Measurements from ENCODE around the gene EBLN2.

EBLN2 gene

GRCh38 chr3:73066243-73066642 lies 4.8 kb downstream of the EBLN2 start:
- FAIRE-seq = peak; percentile 88

GRCh38 chr3:73068419-73068818 lies 7.0 kb downstream of the EBLN2 start:
- FAIRE-seq = no peak

GRCh38 chr3:73069187-73069586 lies 7.7 kb downstream of the EBLN2 start:
- no peak for FAIRE-seq

- FAIRE-seq = no peak
These were observed 8.5 kb downstream of the EBLN2 start for GRCh38 chr3:73069775-73070444.

- FAIRE-seq = no peak
These were observed 9.5 kb downstream of the EBLN2 start for GRCh38 chr3:73070675-73071575.

- no peak for FAIRE-seq
These were observed 10.5 kb downstream of the EBLN2 start for GRCh38 chr3:73071952-73072351.

- FAIRE-seq = no peak
These were observed 11.2 kb downstream of the EBLN2 start for GRCh38 chr3:73072634-73073033.

GRCh38 chr3:73073091-73073707 lies 11.7 kb downstream of the EBLN2 start:
- FAIRE-seq = no peak

- FAIRE-seq = no peak
These were observed 13.3 kb downstream of the EBLN2 start for GRCh38 chr3:73074781-73075180.

DNA sequence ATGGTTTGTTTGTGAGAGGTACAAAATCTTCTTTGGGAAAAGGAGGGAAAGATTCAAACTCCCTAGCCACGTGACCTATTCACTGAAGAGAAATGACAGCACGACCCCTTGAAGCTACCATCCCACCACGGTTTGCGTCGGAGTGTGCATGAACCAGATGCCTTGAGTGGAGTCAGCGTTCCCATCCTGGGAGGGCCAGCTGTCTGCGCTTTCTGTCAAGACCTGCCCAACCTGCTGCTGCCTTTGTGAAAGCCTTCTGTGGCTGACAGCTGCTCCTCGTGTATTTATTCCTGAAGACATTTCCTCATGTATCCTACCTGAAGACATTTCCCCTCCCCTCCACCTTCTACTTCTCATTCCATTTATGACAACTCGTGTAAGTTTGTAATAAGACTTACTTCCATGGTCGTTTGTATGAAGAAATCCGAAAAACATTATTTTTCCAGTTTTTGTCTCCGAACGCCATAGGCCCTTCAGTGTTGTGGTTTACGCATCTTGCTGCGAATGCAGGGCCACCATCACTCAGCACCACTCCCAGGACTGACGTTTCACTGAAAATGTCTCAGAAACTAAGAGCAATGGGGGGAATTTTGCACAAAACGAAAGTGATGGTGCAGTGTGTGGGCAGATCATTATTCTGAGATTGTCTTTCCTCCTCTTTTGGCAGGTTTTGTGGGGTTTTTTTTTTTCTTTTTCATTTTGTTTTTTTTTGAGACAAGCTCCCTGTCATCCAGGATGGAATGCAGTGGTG lies 18.9 kb downstream of the EBLN2 start:
- FAIRE-seq = no peak

DNA sequence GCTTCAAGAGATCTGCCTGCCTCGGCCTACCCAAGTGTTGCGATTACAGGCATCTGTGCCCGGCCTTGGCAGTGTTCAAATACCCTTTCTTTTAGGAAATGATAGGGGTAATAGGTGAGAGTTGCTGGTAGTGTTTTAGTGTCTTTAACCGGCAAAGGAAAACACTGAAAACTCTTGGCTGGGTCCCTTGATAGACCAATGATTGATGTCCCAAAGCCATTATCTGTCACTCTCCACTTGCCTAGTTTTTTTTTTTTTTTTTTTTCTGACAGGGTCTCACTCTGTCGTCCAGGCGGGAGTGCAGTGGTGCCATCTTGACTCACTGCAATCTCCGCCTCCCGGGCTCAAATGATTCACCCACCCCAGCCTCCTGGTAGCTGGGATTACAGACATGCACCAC lies 19.7 kb downstream of the EBLN2 start:
- no peak for FAIRE-seq

DNA sequence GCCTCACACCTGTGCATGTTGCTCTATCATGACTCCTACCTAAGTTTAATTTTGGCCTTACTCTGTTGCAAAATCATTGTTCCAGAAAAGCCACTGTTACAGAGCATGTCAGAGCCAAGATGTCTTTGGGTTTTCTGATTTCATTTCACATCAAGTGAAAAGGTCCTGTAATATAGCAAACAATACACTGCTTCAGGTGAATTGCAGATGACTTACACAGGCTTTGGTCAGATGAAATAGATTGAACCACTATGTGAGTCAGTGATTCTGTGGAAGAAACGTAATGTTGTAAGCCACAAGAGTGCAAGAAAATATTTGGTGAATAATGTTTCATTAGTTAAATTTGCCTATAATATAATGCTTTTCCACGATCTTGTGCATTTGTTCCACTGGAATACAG lies 22.7 kb downstream of the EBLN2 start:
- no peak for FAIRE-seq

DNA sequence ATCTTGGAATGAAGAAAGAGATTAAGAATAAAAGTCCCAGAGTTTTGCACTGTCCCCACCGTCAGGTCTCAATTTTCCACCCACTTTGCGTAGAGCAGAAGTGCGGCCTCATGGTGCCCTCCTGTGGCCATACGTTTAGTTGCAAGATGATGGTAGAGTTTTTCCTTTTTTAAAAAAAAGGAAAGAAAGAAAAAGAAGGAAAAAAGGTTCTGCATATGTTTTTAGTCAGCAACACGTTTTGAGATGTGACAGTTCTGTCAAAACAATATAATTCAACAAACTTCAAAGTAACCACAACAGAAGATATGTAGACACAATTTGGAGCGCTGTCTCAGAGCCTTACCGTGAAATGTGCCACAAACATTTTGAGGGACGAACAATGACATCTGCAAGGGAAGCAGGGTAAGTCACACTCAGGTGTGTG lies 24.6 kb downstream of the EBLN2 start:
- peak; percentile 58 for FAIRE-seq

GRCh38 chr3:73094129-73094528 lies 32.7 kb downstream of the EBLN2 start:
- FAIRE-seq = no peak

GRCh38 chr3:73094951-73095350 lies 33.5 kb downstream of the EBLN2 start:
- FAIRE-seq = no peak

GRCh38 chr3:73096169-73096568 lies 34.7 kb downstream of the EBLN2 start:
- FAIRE-seq = no peak

GRCh38 chr3:73098026-73098425 lies 36.6 kb downstream of the EBLN2 start:
- FAIRE-seq = no peak

DNA sequence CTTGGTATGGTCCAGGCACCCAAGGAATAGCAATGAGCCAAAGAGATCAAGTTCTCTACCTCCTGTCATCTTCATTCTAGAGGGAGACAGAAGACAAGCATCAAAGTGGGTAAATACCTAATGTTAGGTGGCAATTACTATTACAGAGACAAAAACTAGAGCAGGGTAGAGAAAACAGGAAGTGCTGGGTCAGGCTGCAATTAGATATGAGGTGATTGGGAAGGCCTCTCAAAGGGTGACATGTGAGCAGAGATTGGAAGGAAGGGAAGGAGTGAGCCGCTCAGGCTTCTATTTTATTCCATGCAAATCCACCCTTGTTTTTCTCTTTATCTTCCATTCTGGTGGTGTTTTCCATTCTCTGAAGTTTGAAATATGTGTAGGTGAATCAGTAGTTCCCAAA lies 37.4 kb downstream of the EBLN2 start:
- no peak for FAIRE-seq

GRCh38 chr3:73100741-73101559 lies 39.5 kb downstream of the EBLN2 start:
- no peak for FAIRE-seq

DNA sequence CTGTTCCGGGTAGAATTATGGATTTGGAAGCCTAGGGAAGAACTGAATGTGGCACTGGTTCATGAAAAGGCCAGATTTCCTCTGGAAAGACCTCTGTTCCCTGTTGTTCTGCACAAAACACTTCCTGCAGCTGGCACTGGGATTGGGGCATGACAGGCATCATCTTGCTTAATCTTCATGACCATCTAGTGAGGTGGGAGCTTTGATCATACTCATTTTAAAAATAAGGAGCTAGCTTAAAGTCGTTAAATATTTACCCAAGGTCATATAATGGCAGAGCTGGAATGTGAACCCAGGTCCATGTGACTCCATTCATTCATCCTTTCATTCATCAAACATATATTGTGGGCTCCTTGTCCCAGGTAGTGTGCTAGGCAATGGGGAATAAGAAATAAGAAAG lies 40.4 kb downstream of the EBLN2 start:
- FAIRE-seq = no peak

GRCh38 chr3:73107215-73107614 lies 45.8 kb downstream of the EBLN2 start:
- no peak for FAIRE-seq

DNA sequence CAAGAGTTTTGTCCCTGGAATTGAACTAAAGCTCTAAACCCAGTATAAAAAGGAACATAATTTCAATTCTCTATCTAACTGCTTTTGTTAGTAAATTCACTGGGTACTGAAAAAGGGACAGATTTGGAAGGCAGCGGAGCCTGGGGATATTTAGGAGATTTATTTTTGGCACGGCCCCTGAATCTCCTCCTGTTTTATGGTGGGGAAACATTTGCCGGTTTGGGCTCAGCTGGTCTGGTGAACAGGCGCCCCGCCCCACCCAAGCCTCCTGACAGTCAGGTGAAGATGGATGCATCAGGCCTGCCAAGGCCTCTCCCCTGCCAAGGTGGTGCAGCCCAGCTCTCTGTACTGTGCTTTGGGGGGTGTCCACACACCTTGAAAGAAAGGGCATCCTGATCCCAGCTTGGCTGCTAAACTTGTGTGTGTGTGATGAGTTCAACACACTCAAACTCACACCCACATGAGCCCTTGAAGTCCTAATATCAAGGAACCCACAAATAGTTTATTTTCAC lies 46.3 kb downstream of the EBLN2 start:
- FAIRE-seq = no peak

All from colon (tissue), 2 donors.